Gastroesophageal sphincter (tissue), 3 donors: ENCODE measurements around the gene HPSE2.

Source experiments
- CTCF ChIP-seq, 4 experiments: fragments of 200-600 bp in 2 of 4; fragments of 450-650 bp in 2 of 4; sonication (generic) in 1 of 4; IDR thresholded peaks; one replicate each; pipeline ENCODE4 v1.5.1; 2017 to 2019; ENCODE audit warnings: antibody characterized with exemption in 4 of 4, mild to moderate bottlenecking in 2 of 4, moderate library complexity in 2 of 4
- POLR2A ChIP-seq, 2 donors: fragments of 450-650 bp; IDR thresholded peaks; one replicate each; pipeline ENCODE4 v1.6.1; 2017; ENCODE audit warnings: antibody characterized with exemption in 2 of 2, mild to moderate bottlenecking in 2 of 2, moderate library complexity in 1 of 2

GRCh38 chr10:98599032-98599610 lies 636.5 kb downstream of the HPSE2 start:
- TF ChIP-seq CTCF (IDR thresholded peaks at IDR 0.05) (no peak), POLR2A (IDR thresholded peaks at IDR 0.05) (no peak)
